Fibroblast of gingiva (primary cell): ENCODE data around the gene RAB43.
"Not testable (repeated sequence)": the region's sequence is repeated elsewhere in the genome, so short reads cannot be mapped to it uniquely, and the experiment has no call there.

Experiments used
- DNase-seq: peaks from one replicate; pipeline ENCODE4 v3.0.0-alpha.2; 2011; ENCODE audit warnings: low read depth

Gene RAB43

DNA sequence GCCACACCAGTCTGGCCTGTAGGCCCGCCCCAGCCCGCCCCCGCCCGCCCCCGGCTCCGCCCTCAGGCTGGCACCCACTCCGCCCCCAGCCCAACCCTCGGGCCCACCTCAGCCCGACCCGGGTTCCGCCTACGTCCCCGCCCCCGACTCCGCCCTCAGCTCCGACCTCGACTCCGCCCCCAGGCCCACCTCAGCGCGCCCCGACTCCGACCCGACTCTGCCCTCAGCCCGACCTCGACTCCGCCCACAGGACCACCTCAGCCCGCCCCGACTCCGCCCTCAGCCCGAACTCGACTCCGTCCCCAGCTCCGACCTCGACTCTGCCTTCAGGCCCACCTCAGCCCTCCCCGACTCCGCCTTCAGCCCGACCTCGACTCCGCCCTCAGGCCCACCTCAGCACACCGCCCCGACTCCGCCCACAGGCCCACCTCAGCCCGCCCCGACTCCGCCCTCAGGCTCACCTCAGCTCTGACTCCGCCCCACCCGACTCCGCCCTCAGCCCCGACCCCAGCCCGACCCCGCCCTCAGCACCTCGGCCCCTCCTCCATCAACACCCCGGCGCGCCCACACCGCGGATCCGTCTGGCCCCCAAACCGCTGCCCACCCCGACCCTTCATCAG, at the start of gene RAB43:
TSS of gene RAB43 (minus strand) at position 13 of the 620 bp plus-strand sequence. CDS start 315 bp downstream, outside the sequence.
- peak; percentile 77 for DNase-seq

DNA sequence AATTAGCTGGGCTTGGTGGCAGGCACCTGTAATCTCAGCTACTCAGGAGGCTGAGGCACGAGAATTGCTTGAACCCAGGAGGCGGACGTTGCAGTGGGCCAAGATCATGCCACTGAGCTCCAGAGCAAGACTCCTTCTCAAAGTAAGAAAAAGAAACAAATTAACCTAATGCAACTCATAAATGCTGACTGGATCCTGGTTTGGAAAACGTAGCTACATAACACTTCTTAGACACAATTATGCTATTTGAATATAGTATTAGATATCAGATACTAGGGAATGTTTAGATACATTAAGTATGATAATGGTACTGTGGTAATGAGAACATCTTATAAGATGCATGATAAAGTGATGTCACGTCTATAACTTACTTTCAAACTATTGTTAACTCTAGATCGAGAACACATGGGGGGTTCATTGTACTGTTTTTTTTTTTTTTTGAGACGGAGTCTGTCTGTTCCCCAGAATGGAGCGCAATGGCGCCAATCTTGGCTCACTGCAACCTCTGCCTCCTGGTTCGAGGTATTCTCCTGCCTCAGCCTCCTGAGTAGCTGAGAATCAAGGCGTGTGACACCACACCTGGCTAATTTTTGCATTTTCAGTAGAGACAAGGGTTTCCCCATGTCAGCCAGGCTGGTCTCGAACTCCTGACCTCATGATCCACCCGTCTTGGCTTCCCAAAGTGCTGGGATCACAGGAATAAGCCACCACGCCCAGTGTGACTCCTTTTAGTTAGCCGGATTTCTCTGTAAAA, 45.2 kb upstream of the RAB43 start:
- no peak for DNase-seq

DNA sequence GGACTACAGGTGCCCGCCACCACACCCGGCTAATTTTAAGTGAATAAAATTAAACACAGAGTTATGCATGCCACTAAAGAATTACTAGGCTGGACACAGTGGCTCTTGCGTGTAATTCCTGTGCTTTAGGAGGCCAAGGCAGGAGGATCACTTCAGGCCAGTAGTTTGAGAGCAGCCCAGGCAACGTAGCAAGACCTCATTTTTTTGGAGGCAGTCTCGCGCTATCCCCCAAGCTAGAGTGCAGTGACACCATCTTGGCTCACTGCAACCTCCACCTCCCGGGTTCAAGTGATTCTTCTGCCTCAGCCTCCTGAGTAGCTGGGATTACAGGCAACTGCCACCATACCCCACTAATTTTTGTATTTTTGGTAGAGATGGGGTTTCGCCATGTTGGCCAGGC, 44.0 kb upstream of the RAB43 start:
- DNase-seq = not testable (repeated sequence)

DNA sequence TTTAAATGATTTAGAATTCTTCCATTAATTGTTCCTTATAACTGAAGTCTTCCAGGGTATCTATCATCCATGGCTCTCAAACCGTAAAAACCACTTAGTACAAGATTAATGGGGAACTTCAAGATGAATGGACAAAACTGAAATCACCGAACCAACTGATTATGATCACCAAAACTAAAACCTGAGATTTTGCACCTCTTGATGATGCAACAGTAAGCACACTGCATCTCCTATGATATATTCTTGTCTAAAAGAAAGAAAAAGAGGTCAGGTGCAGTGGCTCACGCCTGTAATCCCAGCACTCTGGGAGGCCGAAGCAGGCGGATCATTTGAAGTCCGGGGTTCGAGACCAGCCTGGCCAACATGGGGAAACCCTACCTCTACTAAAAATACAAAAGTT, 42.9 kb upstream of the RAB43 start:
- no peak for DNase-seq

GRCh38 chr3:129162729-129163579, 41.4 kb upstream of the RAB43 start:
- DNase-seq = no peak

DNA sequence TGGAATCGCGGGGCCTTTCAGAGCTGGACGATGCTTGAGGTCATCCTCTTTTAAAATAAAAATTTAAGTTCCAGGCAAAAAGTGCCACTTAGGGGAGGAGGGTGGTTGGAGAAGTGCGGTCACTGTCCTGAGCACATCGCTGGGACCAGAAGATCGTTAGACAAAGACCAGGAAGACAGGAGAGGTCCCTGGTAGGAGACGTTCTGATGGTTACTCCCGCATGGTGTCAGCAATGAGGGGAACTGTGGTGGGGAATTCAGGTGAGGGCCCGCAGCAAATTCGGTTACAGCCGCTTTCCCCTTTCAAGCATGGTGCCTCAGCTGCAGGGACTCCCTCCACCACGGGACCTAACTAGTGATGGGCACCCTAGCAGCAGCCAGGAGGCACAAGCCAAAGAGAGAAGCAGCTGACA, 40.3 kb upstream of the RAB43 start:
- DNase-seq = no peak

DNA sequence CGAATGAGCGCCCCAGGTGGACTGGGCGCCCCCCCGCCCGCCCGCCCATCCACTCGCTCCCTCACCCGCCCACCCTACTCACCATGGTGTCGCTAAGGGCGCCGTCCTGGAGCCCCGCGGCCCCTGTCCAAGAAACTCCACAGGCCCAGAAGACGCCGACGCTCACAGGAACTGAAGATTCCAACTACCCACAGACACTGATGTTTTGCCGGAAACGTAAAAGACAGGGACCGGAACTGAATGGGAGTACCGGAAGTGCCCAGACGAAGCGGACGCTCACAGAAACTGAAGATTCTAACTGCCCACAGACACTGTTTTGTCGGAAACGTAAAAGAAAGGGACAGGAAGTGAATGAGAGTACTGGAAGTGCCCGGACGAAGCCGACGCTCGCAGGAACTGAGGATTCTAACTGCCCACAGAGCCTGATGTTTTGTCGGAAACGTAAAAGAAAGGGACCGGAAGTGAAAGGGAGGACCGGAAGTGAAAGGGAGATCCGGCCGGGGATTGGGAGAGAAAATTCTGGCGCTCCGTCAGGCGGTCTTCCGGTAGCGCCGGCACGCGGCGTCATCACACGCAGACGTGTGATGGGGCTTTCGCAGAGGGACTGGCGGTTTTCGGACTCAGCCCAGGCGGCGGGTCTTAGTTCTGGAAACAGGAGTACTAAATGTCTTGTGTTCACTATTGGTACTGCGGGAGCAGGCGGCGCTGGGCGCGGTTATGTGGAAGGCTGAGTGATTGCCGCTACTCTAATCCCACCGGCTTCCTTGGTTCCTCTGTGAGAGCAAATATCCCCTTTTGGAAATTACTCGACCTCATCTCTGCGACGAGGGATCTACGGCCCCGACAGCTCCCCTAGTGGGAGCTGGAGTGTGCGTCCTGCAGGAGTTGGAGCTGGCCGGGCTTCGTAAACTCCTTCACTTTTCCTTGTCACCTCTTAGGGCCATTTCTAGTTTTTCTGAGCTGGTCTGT, 39.6 kb upstream of the RAB43 start, which contains the start of gene ISY1:
TSS of gene ISY1 (minus strand) at position 173 of the 969 bp plus-strand sequence. CDS start at position 85, 88 bp downstream.
- DNase-seq = peak; percentile 96

- DNase-seq = no peak
These were observed 23.2 kb upstream of the RAB43 start for GRCh38 chr3:129144786-129145185.

DNA sequence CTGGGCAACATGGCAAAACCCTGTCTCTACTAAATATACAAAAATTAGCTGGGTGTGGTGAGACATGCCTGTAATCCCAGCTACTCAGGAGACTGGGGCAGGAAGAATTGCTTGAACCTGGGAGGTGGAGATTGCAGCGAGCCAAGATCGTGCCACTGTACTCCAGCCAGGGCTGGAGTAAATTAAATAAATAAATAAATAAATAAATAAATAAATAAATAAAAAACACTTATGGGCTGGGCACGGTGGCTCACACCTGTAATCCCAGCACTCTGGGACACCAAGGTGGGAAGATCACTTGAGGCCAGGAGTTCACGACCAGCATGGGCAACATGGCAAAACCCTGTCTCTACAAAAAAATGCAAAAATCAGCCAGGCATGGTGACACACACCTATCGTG, 19.4 kb upstream of the RAB43 start:
- DNase-seq = not testable (repeated sequence)

GRCh38 chr3:129139911-129140310, 18.3 kb upstream of the RAB43 start:
- no peak for DNase-seq

GRCh38 chr3:129136275-129136674, 14.7 kb upstream of the RAB43 start:
- not testable (repeated sequence) for DNase-seq

DNA sequence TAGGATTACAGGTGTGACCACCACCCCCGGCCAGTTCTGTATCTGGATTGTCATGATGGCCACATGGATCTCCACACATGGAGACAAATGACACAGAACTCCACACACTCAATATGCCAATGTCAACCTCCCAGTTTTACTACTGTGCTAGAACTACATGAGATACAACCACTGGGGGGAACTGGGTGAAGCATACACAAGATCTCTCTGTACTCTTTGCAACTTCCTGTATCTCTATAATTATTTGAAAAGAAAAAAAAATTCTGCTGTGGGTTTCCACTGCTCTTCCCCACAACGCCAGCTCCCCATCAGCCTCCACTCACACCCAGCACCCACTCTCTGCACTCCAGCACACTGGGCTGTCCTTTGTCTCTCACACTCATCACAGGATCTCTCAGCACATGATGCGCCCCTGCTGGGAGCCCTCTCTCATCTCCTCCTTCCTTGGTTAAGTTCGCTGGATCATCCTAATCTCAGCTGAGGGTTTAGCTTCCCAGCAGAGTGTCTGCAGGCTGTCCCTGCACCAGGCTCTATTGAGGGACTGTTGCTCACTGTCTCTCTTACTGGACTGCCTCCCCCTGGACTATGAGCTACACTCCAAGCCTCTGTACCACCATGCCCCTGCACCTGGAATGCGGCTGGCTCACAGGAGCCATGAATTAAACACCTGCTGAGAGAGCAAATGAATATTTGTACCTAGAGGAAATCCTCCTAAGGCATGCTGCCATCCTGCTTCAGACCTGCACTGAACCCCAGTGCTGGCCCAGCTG, 10.7 kb upstream of the RAB43 start:
- DNase-seq = no peak

GRCh38 chr3:129131465-129132088, 10.0 kb upstream of the RAB43 start:
- DNase-seq = no peak

- DNase-seq = no peak
These were observed 8.7 kb upstream of the RAB43 start for GRCh38 chr3:129130291-129130813.

GRCh38 chr3:129128357-129129155, 7.0 kb upstream of the RAB43 start:
- no peak for DNase-seq

DNA sequence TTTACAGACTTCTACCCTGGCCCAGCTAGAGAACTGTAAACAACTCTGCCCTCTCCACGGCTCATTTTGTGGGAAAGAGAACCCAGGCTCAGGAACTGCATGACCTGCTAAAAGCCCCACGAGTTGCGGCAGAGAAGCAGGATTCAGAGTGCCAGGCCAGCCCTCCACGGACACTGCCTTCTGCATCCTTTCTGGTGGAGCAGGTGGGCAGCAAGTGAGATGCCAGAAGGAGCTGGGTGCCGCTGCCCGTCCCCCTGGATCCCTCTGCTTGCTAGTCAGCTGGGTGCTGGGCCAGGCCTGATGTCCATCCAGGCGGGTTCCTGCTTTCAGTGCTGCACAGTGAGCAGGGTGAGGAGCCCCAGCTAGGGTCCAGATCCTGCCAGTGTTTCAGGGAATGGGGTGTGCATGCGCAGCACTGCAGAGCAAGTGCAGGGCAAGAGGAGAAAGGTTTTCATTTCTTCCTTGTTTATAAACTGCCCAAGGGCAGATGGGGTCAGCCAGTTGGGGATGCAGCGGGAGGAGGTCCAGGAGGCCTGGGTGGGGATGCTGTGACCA, 5.2 kb upstream of the RAB43 start:
- no peak for DNase-seq

DNA sequence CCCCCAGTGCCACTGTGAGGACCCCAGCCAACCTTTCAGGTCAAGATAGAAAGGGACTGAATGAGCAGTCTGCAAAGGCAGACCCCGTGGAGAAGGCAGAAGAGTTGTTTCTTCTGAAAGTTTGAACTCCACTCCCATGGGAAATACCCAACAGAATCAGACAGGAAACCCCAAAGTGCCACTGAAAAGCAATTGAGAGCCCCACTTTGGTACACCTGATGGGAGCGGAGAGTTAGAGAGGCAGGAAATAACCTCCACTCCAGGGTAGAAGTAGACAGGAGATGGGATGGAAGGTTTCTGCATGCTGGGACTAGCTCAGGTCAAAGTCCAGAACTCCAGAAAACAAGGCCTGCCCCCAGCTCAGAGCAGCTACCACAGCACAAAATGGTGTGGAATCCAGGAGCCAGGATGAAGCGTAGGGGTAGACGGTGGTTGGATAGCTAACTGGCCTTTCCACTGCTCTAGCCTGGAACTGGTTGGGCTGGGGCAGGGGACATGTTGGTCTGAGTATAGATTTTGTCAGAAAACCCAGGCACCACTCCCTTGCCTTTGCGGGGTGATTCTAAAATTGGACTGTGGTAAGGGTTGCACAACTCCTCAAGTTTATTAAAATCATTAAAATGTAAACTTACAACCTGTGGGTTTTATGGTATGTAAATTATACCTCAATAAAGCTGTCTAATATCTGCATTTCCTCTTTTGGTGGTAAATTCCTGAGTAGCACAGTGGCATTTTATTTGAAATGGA, 1.9 kb upstream of the RAB43 start:
- peak; percentile 52 for DNase-seq

DNA sequence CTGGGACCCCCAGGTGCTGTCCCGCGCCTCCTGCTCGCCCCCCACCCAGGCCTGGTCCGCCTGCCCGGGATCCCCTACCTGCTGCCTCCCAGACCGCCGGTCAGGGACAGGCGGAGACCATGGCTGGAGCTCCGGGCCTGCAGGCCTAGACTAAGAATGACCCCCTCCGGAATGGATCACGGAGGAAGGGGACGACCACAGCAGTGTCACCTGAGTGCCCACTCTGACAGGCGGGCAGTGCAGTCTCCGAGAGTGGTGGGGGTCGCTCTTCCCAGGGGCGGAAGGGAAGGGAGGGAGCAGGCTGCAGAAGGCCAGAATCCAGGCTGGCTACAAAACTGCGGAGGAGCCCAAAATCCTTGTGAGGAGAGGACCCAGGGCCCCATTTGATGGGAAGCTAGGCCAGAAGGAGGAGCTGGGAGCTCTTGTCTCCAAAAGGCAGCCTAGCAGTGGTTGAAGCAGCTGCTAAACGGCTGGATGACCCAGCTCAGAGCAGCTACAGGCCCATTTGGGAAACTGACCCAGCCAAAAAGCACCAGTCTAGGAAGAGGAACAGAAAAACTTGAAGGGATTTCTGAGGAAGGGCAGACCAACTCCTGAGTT, 908 bp upstream of the RAB43 start:
- no peak for DNase-seq
